T-helper 17 cell (primary cell): ENCODE measurements around the gene GPR39. TPM values are rescaled to one million over a fixed set of nuclear protein-coding genes. Genes with fewer than 3 reads are reported as not detected.

Source experiments
- ATAC-seq: fragments of 150-1000 bp; cut with Tn5 transposase; 2 replicates; pipeline ENCODE4 v1.10.0; 2021; ENCODE audit warnings: mild to moderate bottlenecking, moderate library complexity
- DNase-seq, 3 donors: peaks; one replicate each; pipeline versions ENCODE4 v3.0.0 to v3.0.0-alpha.2; 2020 to 2021
- H3K9me3 ChIP-seq: one replicate; pipeline ENCODE4 v1.7.0; 2013; ENCODE audit warnings: low read length, mild to moderate bottlenecking; ENCODE audit not compliant: control insufficient read depth, poor library complexity, severe bottlenecking
- H3K27ac Mint-ChIP-seq: one replicate; pipeline ENCODE4 v1.8.0; 2022; ENCODE audit warnings: mild to moderate bottlenecking, moderate library complexity, mixed read lengths
- H3K27me3 Mint-ChIP-seq: one replicate; pipeline ENCODE4 v1.8.0; 2022; ENCODE audit warnings: mixed read lengths
- H3K36me3 Mint-ChIP-seq: one replicate; pipeline ENCODE4 v1.8.0; 2022; ENCODE audit warnings: low read depth, mixed read lengths
- H3K4me1 Mint-ChIP-seq: one replicate; pipeline ENCODE4 v1.8.0; 2022; ENCODE audit warnings: mild to moderate bottlenecking, mixed read lengths
- H3K4me3 Mint-ChIP-seq: one replicate; pipeline ENCODE4 v1.8.0; 2022; ENCODE audit warnings: mild to moderate bottlenecking, moderate library complexity, mixed read lengths
- total RNA-seq, 4 donors: library from RNA in 2 of 4; stranded (reverse) in 2 of 4; gene quantifications; one replicate each; pipeline ENCODE4 v1.2.3 and lab custom pipeline; 2022 to 2026

GPR39 gene
- total RNA-seq (under 1 TPM in 1 of 2 donors, not detected in 1; 0.10 TPM), total RNA-seq (lab: John Stamatoyannopoulos, UW) (0 reads per million in 2 donors)

- H3K36me3 Mint-ChIP-seq, result peaks cover 2% of the 10 kb centered on the region
- peaks cover 16% of the 10 kb centered on the region for H3K27me3 Mint-ChIP-seq
- no peaks in the 10 kb centered on the region for H3K9me3 ChIP-seq
- DNase-seq (no peak), ATAC-seq (no peak)
- peak within 1 kb of the TSS; percentile 52 for H3K4me3 Mint-ChIP-seq
- no peaks in the 10 kb centered on the region for H3K4me1 Mint-ChIP-seq
- no peak within 1 kb of the TSS for H3K27ac Mint-ChIP-seq
These were observed at the start of gene GPR39 for GRCh38 chr2:132416723-132417395. TSS of gene GPR39 (plus strand) at chr2:132416805.

GRCh38 chr2:132368191-132368590 lies 48.4 kb upstream of the GPR39 start:
- Mint-ChIP-seq H3K4me3 (no peak overlapping the region), H3K27me3 (no peaks in the 10 kb centered on the region), H3K4me1 (no peaks in the 10 kb centered on the region), H3K27ac (no peak overlapping the region), H3K36me3 (no peaks in the 10 kb centered on the region)
- H3K9me3 ChIP-seq, result no peaks in the 10 kb centered on the region
- no peak for DNase-seq
- no peak for ATAC-seq

GRCh38 chr2:132372276-132372675 lies 44.3 kb upstream of the GPR39 start:
- Mint-ChIP-seq H3K27me3 (no peaks in the 10 kb centered on the region), H3K4me3 (no peak overlapping the region), H3K36me3 (no peaks in the 10 kb centered on the region), H3K27ac (no peak overlapping the region), H3K4me1 (no peaks in the 10 kb centered on the region)
- no peak for ATAC-seq
- no peaks in the 10 kb centered on the region for H3K9me3 ChIP-seq
- no peak for DNase-seq

GRCh38 chr2:132373391-132374135 lies 43.0 kb upstream of the GPR39 start:
- no peak overlapping the region for H3K27ac Mint-ChIP-seq
- ATAC-seq (no peak), DNase-seq (no peak)
- no peaks in the 10 kb centered on the region for H3K4me1 Mint-ChIP-seq
- H3K4me3 Mint-ChIP-seq, result no peak overlapping the region
- no peaks in the 10 kb centered on the region for H3K9me3 ChIP-seq
- H3K36me3 Mint-ChIP-seq, result no peaks in the 10 kb centered on the region
- H3K27me3 Mint-ChIP-seq, result no peaks in the 10 kb centered on the region

- ATAC-seq (no peak), DNase-seq (no peak)
- Mint-ChIP-seq H3K4me1 (no peaks in the 10 kb centered on the region), H3K36me3 (no peaks in the 10 kb centered on the region), H3K4me3 (no peak overlapping the region), H3K27ac (no peak overlapping the region), H3K27me3 (no peaks in the 10 kb centered on the region)
- no peaks in the 10 kb centered on the region for H3K9me3 ChIP-seq
These were observed 42.5 kb upstream of the GPR39 start for GRCh38 chr2:132374151-132374550.

GRCh38 chr2:132374551-132374950 lies 42.1 kb upstream of the GPR39 start:
- Mint-ChIP-seq H3K4me1 (no peaks in the 10 kb centered on the region), H3K27me3 (no peaks in the 10 kb centered on the region), H3K27ac (no peak overlapping the region), H3K36me3 (no peaks in the 10 kb centered on the region), H3K4me3 (no peak overlapping the region)
- H3K9me3 ChIP-seq, result no peaks in the 10 kb centered on the region
- DNase-seq (no peak), ATAC-seq (no peak)

GRCh38 chr2:132374961-132375360 lies 41.6 kb upstream of the GPR39 start:
- H3K4me1 Mint-ChIP-seq, result no peaks in the 10 kb centered on the region
- H3K27me3 Mint-ChIP-seq, result no peaks in the 10 kb centered on the region
- ATAC-seq (no peak), DNase-seq (no peak)
- H3K4me3 Mint-ChIP-seq, result no peak overlapping the region
- H3K9me3 ChIP-seq, result no peaks in the 10 kb centered on the region
- H3K36me3 Mint-ChIP-seq, result no peaks in the 10 kb centered on the region
- H3K27ac Mint-ChIP-seq, result no peak overlapping the region

- Mint-ChIP-seq H3K4me3 (no peak overlapping the region), H3K4me1 (no peaks in the 10 kb centered on the region), H3K36me3 (no peaks in the 10 kb centered on the region), H3K27ac (no peak overlapping the region), H3K27me3 (no peaks in the 10 kb centered on the region)
- H3K9me3 ChIP-seq, result no peaks in the 10 kb centered on the region
- no peak for DNase-seq
- no peak for ATAC-seq
These were observed 35.2 kb upstream of the GPR39 start for GRCh38 chr2:132381376-132381775.

GRCh38 chr2:132383956-132384355 lies 32.6 kb upstream of the GPR39 start:
- DNase-seq (no peak), ATAC-seq (no peak)
- no peaks in the 10 kb centered on the region for H3K27me3 Mint-ChIP-seq
- H3K36me3 Mint-ChIP-seq, result no peaks in the 10 kb centered on the region
- no peak overlapping the region for H3K4me3 Mint-ChIP-seq
- no peaks in the 10 kb centered on the region for H3K4me1 Mint-ChIP-seq
- no peak overlapping the region for H3K27ac Mint-ChIP-seq
- H3K9me3 ChIP-seq, result no peaks in the 10 kb centered on the region

- H3K27me3 Mint-ChIP-seq, result no peaks in the 10 kb centered on the region
- ATAC-seq (peak; percentile 42), DNase-seq (no peak)
These were observed 32.0 kb upstream of the GPR39 start for GRCh38 chr2:132384491-132385151.

GRCh38 chr2:132387126-132387525 lies 29.5 kb upstream of the GPR39 start:
- H3K27me3 Mint-ChIP-seq, result no peaks in the 10 kb centered on the region
- H3K9me3 ChIP-seq, result no peaks in the 10 kb centered on the region
- H3K4me3 Mint-ChIP-seq, result no peak overlapping the region

More at GRCh38 chr2:132384491-132385151, 32.0 kb upstream of the GPR39 start:
- H3K4me1 Mint-ChIP-seq, result no peaks in the 10 kb centered on the region
- no peak overlapping the region for H3K4me3 Mint-ChIP-seq
- no peaks in the 10 kb centered on the region for H3K36me3 Mint-ChIP-seq
- H3K27ac Mint-ChIP-seq, result no peak overlapping the region
- no peaks in the 10 kb centered on the region for H3K9me3 ChIP-seq

GRCh38 chr2:132390076-132390475 lies 26.5 kb upstream of the GPR39 start:
- H3K4me3 Mint-ChIP-seq, result no peak overlapping the region
- no peak for DNase-seq
- no peak for ATAC-seq

More at GRCh38 chr2:132387126-132387525, 29.5 kb upstream of the GPR39 start:
- DNase-seq, result no peak
- no peaks in the 10 kb centered on the region for H3K4me1 Mint-ChIP-seq
- ATAC-seq, result no peak
- H3K27ac Mint-ChIP-seq, result no peak overlapping the region
- no peaks in the 10 kb centered on the region for H3K36me3 Mint-ChIP-seq

GRCh38 chr2:132391378-132391777 lies 25.2 kb upstream of the GPR39 start:
- no peak for ATAC-seq
- Mint-ChIP-seq H3K27me3 (no peaks in the 10 kb centered on the region), H3K27ac (no peak overlapping the region)

More at GRCh38 chr2:132390076-132390475, 26.5 kb upstream of the GPR39 start:
- no peaks in the 10 kb centered on the region for H3K36me3 Mint-ChIP-seq
- no peaks in the 10 kb centered on the region for H3K27me3 Mint-ChIP-seq
- H3K4me1 Mint-ChIP-seq, result no peaks in the 10 kb centered on the region
- H3K9me3 ChIP-seq, result no peaks in the 10 kb centered on the region
- H3K27ac Mint-ChIP-seq, result no peak overlapping the region

More at GRCh38 chr2:132391378-132391777, 25.2 kb upstream of the GPR39 start:
- Mint-ChIP-seq H3K4me1 (no peaks in the 10 kb centered on the region), H3K4me3 (no peak overlapping the region), H3K36me3 (no peaks in the 10 kb centered on the region)
- H3K9me3 ChIP-seq, result no peaks in the 10 kb centered on the region
- DNase-seq, result no peak
